Tibial artery (tissue), 4 donors: ENCODE data around the gene BNC2.
"Not testable (repeated sequence)": the region's sequence is repeated elsewhere in the genome, so short reads cannot be mapped to it uniquely, and the experiment has no call there.

ENCODE experiments used
- DNase-seq, 2 donors: peaks; one replicate each; pipeline ENCODE4 v3.0.0-alpha.2; 2019
- H3K27ac ChIP-seq, 2 donors: fragments of 200-600 bp; sonication (generic) in 1 of 2; 1 replicate in 1 of 2; 2 replicates in 1 of 2; pipeline ENCODE4 v1.5.1; 2018 to 2019; ENCODE audit warnings: mild to moderate bottlenecking in 1 of 2
- H3K27me3 ChIP-seq, 2 donors: fragments of 200-600 bp; sonication (generic) in 1 of 2; one replicate each; pipeline versions ENCODE4 v1.5.1 to v1.6.0; 2016 to 2019
- H3K36me3 ChIP-seq, 3 donors: fragments of 200-600 bp; sonication (generic) in 2 of 3; one replicate each; pipeline ENCODE4 v1.5.1; 2016 to 2019; ENCODE audit warnings: mild to moderate bottlenecking in 2 of 3
- H3K4me1 ChIP-seq, 4 donors: fragments of 200-600 bp; sonication (generic) in 2 of 4; 1 replicate in 3 of 4; 2 replicates in 1 of 4; pipeline ENCODE4 v1.5.1; 2016 to 2019
- H3K4me3 ChIP-seq, 2 donors: fragments of 200-600 bp; sonication (generic) in 1 of 2; 1 replicate in 1 of 2; 2 replicates in 1 of 2; pipeline ENCODE4 v1.5.1; 2018 to 2019; ENCODE audit warnings: mild to moderate bottlenecking in 2 of 2
- H3K9me3 ChIP-seq, 3 donors: fragments of 200-600 bp; sonication (generic) in 1 of 3; one replicate each; pipeline ENCODE4 v1.5.1; 2016 to 2019
- CTCF ChIP-seq, 2 experiments: fragments of 200-600 bp in 1 of 2; fragments of 450-650 bp in 1 of 2; IDR thresholded peaks; one replicate each; pipeline ENCODE4 v1.5.1; 2017 to 2019; ENCODE audit warnings: antibody characterized with exemption in 2 of 2, mild to moderate bottlenecking in 1 of 2, moderate library complexity in 1 of 2
- intact Hi-C: fragments of 100-400 bp; cut with DNase I; formaldehyde crosslinking; loops from one replicate; pipeline ENCODE4 v1.15.0; 2023; ENCODE audit warnings: low total_unique reads

BNC2 gene

DNA sequence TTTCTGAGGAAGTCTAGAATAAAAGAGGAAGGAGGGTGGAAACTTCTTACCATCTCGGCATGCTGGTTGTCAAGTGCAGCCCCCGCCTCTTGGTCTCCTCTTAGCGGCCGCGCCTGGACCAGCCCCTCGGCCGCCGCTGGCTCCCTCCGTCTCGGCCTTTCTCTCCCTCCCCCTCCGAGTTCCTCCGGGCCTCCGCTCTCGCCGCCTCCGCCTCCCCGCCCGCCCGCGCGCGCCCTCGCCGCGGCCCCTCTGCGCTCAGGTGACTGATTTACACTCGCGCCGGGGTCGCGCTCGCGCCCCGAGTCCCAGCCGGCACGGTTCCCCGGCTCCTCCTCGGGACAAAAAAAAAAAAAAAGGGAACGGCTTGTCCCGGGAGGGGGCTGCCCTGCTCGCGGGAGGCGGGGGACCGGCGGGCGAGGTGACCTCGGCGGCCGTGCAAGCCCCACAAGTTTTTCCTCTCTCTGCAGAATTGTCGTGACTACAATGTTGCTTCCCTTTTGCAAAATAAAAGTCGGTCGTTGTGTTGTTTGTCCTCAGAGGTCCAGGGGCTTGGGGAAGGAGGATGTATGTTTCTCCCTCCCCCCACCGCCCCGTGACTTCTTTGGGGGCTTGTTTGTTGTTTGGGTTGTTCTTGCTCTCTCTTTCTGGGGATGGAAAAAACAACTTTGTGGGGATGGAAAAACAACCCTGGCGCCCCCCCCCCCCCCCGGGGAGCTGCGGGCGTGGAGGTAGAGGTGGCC is at the start of gene BNC2:
Gene BNC2, minus strand, starts transcription at position 75 of the 740 bp plus-strand sequence. Its CDS starts 22 bp downstream, at position 53.
- peak; percentile 57 to 75 for DNase-seq
- intact Hi-C loops = no loop called here

GRCh38 chr9:16918920-16919319 is 48.5 kb upstream of the BNC2 start:
- Histone ChIP-seq H3K9me3 (no peaks in the 10 kb centered on the region), H3K4me3 (no peak overlapping the region), H3K4me1 (peaks cover 0 to 17% (median 5%) of the 10 kb centered on the region in 4 donors), H3K27me3 (no peaks in the 10 kb centered on the region), H3K36me3 (no peaks in the 10 kb centered on the region), H3K27ac (no peak overlapping the region)
- DNase-seq = no peak
- intact Hi-C loops = no loop called here
- no peak for TF ChIP-seq CTCF (IDR thresholded peaks at IDR 0.05)

More for the DNA sequence above, at the start of gene BNC2:
- Histone ChIP-seq H3K36me3 (no peaks in the 10 kb centered on the region), H3K9me3 (no peaks in the 10 kb centered on the region), H3K27me3 (no peaks in the 10 kb centered on the region), H3K27ac (peak within 1 kb of the TSS; percentile 81 to 87), H3K4me3 (peak within 1 kb of the TSS; percentile 71 to 95), H3K4me1 (peaks cover 0 to 18% (median 10%) of the 10 kb centered on the region in 4 donors)
- no peak for TF ChIP-seq CTCF (IDR thresholded peaks at IDR 0.05)

DNA sequence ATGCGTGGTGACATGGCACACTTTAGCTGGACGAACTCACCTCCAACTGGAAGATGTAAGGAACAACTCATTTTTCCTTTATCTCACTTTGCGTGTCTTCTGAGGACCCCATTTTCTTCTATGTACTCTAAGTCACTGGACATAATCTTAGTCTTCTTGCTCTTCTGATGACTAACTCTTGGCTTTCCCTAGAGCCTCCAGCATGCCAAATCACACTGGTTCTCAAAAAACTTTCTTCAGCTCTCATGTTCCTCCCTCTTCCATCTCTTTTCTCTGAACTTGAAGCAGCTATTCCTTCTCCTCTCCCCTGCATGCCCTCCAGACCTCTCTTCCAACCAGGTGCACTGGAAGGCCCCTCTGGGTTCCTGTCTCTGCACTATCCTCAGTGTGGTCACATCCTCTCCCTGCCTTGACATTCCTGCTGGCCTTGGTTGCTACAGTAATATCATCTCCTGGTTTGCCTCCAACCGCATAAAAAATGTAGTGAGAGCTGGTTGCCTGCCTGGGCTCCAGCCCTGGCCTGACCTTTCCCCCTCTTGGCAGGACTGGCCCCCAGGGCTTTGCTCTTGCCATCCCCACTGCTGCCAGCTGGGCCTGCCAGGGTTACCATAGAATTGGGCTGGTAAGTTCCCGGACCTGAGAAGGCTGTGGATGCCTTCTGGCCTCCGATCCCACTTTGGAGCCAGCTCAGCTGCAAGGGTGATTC is 44.8 kb upstream of the BNC2 start:
- H3K9me3 ChIP-seq = no peaks in the 10 kb centered on the region
- peaks cover 0 to 33% (median 12%) of the 10 kb centered on the region in 4 donors for H3K4me1 ChIP-seq
- DNase-seq = peak in 1 of 2 donors; percentile 68
- TF ChIP-seq CTCF (IDR thresholded peaks at IDR 0.05) = no peak
- peak overlapping the region; percentile 33 to 60 for H3K27ac ChIP-seq
- no peaks in the 10 kb centered on the region for H3K27me3 ChIP-seq
- H3K4me3 ChIP-seq = no peak overlapping the region
- intact Hi-C loops = no loop called here
- no peaks in the 10 kb centered on the region for H3K36me3 ChIP-seq

DNA sequence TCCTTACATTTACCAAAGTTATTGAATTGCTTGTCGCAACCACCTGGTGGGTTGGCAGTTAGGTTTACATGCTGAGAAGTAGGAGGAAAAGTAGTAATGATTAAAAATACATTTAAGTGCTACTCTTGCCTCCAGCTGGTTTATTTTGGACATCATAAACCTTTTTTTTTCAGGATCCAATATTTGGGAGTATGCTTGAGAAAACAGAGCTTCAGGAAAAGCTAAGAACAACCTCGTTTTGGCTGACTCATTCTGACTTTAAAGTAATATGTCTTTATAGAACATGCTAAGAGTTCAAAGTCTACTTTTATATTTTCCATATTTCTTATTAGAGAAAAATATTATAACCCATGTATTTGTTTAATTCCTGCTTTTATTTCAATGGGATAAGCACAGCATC is 41.7 kb upstream of the BNC2 start:
- Histone ChIP-seq H3K4me3 (no peak overlapping the region), H3K27ac (peak overlapping the region; percentile 33 to 54), H3K36me3 (no peaks in the 10 kb centered on the region), H3K27me3 (no peaks in the 10 kb centered on the region), H3K4me1 (peaks cover 0 to 33% (median 12%) of the 10 kb centered on the region in 4 donors), H3K9me3 (no peaks in the 10 kb centered on the region)
- no peak for DNase-seq
- TF ChIP-seq CTCF (IDR thresholded peaks at IDR 0.05) = no peak
- intact Hi-C loops = no loop called here

DNA sequence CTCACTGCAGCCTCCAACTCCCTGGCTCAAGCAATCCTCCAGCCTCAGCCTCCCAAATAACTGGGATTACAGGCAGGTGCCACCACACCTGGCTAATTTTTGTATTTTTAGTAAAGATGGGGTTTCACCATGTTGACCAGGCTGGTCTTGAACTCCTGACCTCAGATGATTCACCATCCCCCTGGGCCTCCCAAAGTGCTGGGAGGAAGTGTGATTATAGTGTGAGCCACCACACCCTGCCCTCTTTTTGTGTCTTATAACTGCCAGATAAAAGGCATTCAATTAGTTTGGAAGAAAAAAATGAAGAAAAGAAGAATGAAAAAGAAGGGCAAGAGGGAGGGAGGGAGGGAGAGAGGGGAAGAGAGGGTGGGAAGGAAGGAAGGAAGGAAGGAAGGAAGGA is 37.7 kb upstream of the BNC2 start:
- H3K4me3 ChIP-seq, H3K9me3 ChIP-seq, H3K27ac ChIP-seq, H3K27me3 ChIP-seq, intact Hi-C loops, H3K36me3 ChIP-seq, DNase-seq: not testable (repeated sequence)
- peaks cover 0 to 17% (median 6%) of the 10 kb centered on the region in 4 donors for H3K4me1 ChIP-seq

- no peak overlapping the region for H3K27ac ChIP-seq
- no peaks in the 10 kb centered on the region for H3K27me3 ChIP-seq
- no peak for DNase-seq
- TF ChIP-seq CTCF (IDR thresholded peaks at IDR 0.05) = no peak
- no peaks in the 10 kb centered on the region for H3K4me1 ChIP-seq
- H3K36me3 ChIP-seq = no peaks in the 10 kb centered on the region
- intact Hi-C loops = no loop called here
- no peaks in the 10 kb centered on the region for H3K9me3 ChIP-seq
- no peak overlapping the region for H3K4me3 ChIP-seq
Measured at GRCh38 chr9:16904655-16905054, 34.2 kb upstream of the BNC2 start.
